ENCODE data around the gene PPL.

GRCh38 chr16:4900750-4901149, 36.2 kb downstream of the PPL start:
- TF ChIP-seq CTCF (IDR thresholded peaks at IDR 0.05; ENCODE audit: poor library complexity) (no peak), EZH2phosphoT487 (IDR thresholded peaks at IDR 0.05; ENCODE audit: low read depth, severe bottlenecking, unreplicated experiment) (no peak), EZH2 (IDR thresholded peaks at IDR 0.05; ENCODE audit: borderline replicate concordance) (no peak)

All from hepatocyte (in vitro differentiated cells).